Hematopoietic multipotent progenitor cell treated with erythropoietin and hydrocortisone succinate and interleukin-3 and kit ligand, for 6 days (in vitro differentiated cells): ENCODE results near the gene MYBL2.

Source experiments
- DNase-seq: peaks from one replicate; pipeline ENCODE4 v3.0.0-alpha.2; 2015

The MYBL2 gene

DNA sequence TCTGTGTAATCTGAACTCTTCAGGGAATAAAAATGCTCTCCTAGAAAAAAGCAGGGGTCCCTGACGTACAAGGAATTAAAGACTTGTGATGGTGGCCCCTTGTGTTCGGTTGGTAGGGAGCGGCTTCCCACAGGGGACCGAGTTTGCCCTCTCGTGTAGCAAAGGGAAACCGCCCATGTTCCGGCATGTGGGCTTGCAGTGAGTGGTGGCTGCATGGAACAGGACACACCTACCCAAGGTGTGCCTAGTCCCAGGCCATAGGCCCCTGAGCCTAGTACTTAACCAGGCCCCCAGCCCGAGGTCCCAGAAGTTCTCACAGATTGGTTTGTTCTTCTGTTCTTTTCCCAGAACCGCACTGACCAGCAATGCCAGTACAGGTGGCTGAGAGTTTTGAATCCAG is 15.5 kb downstream of the MYBL2 start:
- DNase-seq, result no peak

DNA sequence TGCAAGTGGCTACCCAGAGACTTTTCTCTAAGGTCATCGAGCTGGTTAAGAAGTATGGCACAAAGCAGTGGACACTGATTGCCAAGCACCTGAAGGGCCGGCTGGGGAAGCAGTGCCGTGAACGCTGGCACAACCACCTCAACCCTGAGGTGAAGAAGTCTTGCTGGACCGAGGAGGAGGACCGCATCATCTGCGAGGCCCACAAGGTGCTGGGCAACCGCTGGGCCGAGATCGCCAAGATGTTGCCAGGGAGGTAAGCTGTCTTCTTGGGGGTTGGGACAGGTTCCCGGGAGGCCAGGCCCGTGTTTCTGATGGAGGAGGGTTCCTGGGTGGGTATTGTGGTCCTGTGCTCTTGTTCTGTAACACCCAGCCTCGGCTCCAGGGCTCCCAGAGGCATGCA is 19.9 kb downstream of the MYBL2 start:
- no peak for DNase-seq

DNA sequence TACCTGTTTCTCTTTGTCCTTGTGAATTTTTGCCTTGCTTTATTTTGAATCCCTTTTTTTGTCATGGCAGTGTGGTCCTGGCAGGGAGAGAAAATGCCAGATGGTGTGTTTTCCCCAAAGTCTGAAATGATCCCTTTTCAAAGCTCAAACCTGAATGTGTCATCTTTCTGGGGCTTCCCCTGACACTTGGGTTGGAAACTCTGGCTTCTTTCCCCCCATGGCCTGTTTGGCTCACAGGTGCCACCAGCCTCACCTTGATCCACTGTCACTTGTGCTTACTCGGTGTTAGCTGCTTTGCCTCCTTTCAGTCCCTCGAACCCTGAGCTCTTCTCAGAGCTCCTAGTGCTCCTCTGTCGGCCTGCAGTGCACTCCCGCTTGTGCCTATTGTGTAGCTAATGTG is 22.3 kb downstream of the MYBL2 start:
- no peak for DNase-seq

DNA sequence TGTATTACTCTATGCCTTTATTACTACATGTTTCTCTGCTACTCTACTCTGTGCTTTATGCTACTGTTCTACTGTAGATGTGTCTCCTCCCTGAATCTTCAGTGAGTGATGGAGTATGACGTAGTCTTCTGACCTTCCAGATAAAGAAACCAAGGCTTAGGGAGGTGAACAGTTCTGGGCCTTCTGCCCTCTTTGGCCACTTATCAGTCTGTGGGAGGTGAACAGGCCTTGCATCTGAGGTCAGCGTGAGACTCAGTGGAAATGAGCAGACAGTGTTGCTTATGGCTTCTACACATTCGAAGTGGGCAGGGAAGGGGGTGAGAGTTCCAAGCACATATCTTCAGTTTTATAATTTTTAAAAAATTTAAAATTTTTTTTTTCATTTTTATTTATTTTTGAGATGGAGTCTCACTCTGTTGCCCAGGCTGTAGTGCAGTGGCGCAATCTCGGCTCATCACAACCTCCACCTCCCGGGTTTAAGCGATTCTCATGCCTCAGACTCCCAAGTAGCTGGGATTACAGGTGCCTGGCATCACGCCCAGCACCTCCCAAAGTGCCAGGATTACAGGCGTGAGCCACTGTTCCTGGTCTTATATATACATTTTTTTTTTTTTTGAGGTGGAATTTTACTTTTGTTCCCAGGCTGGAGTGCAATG is 24.2 kb downstream of the MYBL2 start:
- DNase-seq, result peak; percentile 84

DNA sequence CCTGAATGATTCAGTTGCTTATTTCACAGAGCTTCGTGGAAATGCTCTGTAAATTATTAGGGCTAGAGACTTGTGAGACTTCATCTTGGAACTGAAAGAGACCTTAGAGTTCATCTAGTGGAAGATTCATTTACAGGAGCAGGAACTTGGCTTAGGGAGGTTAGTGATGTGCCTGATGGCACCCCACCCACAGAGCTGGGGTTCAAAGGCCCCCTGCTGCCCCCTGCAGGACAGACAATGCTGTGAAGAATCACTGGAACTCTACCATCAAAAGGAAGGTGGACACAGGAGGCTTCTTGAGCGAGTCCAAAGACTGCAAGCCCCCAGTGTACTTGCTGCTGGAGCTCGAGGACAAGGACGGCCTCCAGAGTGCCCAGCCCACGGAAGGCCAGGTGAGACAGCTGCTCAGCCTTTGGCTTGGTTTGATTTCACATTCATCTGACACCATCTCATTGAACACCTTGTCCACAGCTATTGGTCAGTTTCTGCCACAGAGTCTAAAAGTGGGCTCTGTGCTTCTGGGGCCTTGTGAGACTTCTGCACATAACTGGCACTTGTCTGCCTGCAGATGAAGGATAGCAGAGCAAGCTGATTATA is 25.1 kb downstream of the MYBL2 start:
- DNase-seq, result peak; percentile 87

DNA sequence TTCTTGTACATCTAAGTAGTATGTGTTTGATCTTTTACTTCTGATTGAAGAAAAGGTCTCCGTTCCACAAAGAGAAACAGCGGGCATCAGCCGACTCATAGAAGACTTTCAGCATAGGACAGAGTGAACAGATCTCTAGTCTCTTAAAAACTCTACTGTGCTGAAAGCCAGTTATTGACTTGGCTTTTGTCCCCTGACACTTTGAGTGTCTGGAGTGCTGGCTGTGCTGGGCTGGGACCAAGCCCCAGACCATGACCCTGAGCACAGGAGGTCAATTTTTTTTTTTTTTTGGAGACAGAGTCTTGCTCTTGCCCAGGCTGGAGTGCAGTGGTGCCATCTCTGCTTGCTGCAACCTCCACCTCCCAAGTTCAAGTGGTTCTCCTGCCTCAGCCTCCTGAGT is 27.8 kb downstream of the MYBL2 start:
- DNase-seq, result no peak

DNA sequence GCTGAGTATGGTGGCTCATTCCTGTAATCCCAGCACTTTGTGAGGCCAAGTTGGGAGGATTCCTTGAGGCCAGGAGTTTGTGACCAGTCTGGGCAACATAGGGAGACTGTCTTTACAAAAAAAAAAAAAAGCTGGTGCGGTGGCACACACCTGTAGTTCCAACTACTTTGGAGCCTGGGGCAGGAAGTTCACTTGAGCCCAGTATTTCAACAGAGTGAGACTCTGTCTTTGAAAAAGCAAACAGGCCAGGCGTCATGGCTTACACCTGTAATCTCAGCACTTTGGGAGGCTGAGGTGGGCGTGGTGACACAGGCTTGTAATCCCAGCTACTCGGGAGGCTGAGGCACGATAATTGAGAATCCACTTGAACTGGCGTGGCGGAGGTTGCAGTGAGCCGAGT is 28.7 kb downstream of the MYBL2 start:
- no peak for DNase-seq

DNA sequence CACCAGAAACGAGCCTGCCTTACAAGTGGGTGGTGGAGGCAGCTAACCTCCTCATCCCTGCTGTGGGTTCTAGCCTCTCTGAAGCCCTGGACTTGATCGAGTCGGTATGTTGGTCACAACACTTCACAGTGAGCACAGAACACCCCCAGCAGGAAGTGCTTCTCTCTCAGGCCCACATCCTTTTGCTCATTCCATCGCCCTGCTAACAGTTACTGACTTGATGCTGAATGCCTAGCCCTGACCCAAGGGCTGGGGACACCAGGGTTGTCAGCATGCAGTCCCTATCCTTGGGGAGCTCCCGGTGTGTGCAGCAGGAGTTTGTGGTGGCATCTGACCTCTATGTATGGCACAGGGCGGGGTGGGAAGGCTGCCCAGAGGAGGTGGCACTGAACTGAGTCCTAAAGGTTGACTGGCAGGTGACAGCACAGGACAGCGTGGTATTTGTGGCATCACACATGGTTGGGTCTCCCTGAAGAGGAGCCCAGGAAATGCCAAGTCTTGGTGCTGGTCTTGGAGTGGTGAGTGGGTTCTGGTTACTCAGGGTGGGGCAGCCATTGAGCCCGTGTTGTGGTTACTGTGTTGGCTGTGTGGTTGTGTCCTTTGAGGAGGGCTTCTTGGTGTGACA is 33.1 kb downstream of the MYBL2 start:
- DNase-seq, result no peak

DNA sequence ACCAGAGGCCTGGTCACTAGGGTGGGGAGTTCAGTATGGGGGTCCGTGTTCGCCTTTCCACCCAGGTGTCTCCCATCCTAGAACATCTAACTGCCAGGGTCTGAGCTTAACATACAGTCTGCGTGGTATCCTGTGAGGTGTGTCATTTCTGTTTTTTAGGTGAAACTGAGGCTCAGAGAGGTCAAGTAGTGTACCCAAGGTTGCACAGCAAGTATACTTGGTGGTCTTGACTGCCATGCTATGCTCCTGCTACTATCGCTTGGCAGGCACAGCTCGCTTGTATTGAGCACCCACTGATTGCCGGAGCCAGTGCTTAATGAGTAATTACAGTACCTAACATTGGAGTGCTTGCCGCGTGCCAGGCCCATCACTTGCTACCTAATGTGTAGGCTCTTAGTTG is 33.7 kb downstream of the MYBL2 start:
- no peak for DNase-seq

DNA sequence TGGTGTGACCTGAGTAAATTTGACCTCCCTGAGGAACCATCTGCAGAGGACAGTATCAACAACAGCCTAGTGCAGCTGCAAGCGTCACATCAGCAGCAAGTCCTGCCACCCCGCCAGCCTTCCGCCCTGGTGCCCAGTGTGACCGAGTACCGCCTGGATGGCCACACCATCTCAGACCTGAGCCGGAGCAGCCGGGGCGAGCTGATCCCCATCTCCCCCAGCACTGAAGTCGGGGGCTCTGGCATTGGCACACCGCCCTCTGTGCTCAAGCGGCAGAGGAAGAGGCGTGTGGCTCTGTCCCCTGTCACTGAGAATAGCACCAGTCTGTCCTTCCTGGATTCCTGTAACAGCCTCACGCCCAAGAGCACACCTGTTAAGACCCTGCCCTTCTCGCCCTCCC is 35.6 kb downstream of the MYBL2 start:
- no peak for DNase-seq

DNA sequence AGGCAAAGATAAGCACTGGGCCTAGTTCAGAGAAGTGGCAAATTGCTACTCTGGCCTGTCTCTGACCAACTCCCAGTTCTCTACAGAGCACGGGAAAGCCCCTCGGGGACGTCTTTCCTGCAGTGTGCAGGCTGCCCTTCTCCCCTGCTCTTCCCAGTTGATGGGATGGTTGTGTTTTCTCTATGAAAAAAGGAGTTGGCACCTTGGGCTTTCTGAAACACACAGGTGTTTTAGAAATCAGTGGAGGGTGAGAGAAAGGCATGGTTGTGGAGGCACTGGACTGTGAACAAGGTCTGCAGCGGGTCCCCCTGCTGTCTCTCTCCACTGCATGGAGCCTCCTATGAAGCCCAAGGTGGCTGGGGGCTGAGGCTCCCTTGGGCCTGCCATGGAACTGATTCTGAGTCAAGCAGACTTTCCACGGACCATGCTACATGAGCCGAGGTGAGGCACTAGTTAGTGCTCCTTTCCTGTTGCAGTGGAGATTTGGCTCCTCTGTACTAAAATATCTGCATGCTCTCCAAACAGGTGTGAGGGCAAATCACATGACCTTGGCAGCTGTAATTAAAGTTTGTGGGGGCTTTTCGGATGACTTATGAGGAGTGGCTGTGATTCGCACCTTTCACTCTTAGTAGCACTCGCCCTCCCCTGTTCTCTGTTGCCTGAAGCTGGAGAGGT is 43.6 kb downstream of the MYBL2 start:
- no peak for DNase-seq

DNA sequence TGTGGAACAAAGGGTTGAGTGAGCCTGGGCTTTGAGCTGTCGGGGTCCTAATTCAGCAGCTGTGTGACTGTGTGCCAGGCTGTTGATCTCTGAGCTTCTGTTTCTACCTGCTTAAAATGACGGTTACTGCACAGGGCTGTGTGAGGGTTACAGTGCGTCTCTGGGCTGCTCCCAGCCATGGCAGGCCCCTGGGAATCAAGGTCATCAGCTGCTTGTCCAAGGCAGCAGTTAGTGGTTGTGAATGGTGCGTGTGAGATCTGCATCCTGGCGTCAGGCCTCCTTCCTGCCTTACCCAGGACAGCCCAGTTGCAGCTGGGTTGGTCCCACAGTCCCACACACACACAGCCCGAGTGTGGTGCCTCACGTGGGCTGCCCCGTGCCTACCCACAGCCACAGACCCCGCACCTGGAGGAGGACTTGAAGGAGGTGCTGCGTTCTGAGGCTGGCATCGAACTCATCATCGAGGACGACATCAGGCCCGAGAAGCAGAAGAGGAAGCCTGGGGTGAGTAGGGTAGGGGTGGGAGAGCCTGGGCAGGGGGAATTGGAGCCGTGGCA is 44.3 kb downstream of the MYBL2 start:
- DNase-seq, result no peak

DNA sequence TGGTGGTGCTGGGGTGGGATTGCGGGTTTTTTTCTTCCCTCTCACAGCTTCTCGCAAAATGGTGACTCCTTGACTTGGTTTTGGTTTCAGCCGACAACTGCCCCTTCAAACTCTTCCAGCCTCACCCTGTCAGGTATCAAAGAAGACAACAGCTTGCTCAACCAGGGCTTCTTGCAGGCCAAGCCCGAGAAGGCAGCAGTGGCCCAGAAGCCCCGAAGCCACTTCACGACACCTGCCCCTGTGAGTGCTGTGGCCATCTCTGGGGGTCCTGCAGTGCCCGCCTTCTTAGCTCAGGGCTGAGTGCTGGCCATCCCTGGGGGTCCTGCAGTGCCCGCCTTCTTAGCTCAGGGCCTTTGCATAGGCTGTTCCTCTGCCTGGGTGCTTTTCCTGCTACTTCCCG is 48.1 kb downstream of the MYBL2 start:
- no peak for DNase-seq

DNA sequence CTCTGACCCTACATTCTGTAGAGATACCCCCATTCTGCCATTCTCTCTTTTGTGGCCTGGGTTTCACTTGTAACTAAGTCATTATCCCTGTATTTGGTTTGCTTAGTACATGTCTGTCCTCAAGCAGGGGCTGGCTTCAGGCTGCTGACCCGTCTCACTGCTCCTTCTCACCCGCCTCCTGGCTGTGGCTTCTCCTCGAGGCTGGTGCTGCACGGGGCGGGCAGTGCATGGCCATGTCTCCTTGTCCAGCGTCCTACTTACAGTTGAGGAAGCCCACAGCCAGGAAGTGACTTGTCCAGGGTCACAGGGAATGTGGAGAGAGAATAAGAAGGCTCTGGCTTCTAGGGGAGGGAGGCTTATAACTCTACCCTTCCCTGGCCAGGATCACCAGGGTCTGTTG is 48.6 kb downstream of the MYBL2 start:
- DNase-seq, result no peak

DNA sequence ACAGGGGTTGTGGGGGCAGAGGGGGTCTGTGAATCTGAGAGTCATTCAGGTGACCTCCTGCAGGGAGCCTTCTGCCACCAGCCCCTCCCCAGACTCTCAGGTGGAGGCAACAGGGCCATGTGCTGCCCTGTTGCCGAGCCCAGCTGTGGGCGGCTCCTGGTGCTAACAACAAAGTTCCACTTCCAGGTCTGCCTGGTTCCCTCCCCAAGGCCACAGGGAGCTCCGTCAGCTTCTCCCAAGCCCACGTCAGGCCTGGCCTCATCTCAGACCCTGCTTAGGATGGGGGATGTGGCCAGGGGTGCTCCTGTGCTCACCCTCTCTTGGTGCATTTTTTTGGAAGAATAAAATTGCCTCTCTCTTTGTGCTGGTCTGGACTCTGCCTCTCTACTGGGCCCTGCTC is 49.2 kb downstream of the MYBL2 start:
- no peak for DNase-seq

DNA sequence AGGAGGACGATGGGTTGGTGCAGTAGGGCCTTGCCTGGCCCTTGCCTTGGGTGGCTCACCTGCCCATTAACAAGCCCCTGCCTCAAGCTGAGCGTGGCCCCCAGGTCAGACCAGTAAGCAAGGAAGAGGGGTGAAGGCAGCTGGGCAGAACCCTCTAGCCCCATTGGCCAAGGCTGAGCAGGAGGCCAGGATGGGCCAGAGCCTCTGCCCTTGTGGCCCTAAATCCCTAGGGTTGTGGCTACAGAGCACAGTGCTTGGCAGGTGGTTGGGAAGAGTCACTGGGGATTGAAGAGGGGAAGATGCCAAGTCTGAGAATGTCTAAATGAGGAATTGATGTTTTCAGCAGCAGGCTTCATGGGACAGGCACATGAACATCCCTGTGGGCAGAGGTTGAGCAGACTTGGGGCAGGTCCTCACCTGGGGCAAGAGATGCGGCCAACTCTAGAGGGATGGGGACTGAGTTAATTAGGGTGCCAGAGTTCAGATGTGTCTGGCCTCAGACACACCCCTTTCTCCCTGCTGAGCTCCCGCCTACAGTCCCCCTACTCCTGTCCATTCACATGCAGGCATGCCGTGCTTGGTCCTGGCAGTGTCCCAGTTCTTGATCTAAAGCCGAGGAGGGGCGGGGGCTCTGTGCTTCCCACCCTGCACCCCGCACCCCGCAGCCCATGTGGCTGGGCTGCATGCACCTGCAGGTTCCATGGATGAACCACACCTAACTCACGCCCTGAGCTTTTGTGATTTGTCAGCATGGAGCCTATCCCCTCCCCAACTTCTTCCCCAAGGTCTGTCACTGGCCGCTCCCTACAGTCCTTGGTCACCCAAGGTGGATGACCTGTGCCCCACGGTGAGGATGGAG is 50.1 kb downstream of the MYBL2 start:
- no peak for DNase-seq

DNA sequence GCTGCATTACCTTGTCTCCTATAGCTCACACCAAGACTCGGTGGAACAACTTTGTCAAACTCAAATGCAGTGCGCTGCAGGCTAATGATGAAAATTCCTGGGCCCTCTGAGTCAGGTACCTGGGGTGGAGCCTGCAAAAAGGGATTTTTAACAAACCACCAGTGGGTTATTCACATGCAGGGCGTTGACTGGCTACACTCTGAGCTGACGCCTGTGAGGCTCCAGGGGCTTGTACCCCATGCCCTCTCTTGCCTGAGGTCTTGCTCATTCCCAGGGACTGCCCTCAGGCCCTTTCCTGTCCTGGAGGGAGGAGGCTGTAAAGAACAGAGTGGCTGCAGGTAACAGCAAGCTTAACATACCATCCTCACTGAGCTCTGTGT is 50.7 kb downstream of the MYBL2 start:
- no peak for DNase-seq

DNA sequence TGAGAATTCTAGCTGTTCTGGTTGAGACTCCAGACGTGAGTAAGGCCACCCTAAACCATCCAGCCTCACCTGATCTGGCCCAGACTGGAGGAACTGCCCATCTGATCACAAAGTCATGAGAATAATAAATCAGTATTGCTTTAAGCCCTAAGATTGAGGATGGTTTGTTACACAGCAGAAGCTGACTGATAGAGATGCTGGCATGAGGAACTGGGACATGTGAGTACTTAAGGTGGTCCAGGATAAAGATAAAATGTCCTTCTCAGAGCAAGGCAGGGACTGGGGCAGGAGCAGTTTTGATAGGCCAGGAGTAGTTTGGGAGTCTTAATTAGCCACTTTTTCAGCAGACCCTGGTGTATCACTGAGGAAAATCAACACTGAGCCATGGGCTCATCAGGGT is 53.1 kb downstream of the MYBL2 start:
- no peak for DNase-seq

DNA sequence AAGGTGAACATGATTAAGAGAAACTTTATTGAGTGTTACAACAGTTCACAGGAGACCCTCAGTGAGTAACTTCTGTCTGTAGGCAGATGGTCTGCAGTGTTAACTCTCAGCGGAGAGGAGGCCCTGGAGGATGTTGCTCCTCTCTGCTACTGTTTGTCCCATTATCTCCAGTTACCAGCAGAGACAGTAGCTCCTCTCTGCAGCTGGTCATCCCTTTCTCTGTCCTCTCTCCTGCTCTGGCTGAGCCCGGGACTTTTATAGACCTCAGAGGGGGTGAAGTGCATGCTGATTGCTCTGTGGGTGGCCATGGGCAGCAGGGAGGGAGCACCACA is 54.1 kb downstream of the MYBL2 start:
- no peak for DNase-seq

DNA sequence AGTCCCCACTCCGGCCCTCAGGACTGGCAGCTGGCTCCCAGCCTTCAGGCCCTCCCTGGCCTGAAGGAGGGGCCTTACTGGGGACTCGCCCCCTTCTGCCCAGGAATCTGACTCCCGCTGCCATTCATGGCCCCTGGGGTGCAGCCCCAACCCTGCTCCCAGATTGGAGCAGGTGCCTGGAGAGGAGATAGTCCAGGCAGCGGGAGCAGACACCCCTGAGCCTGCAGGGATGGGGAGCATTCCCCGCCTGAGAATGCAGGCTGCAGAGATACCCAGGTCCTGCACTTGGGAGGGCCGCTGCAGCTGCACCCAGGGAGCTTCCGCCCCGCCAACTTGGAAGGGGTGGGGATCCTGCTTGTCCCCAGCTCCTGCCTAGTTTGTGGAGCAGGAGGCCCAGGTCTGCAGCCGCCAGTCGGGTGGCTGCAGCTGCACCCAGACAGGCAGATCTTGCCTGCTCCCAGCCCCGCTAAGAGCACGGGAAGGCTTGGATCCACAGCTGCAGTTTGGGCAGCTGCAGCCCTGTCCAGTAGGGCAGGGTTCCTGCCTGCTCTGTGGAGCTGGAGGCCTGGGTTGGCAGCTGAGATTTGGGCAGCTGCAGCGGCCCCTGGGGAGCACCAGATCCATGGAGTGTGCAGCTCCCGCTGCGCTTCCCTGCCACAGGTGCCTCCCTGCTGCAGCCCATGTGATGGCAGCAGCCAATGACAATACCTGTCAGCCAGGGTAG is 54.7 kb downstream of the MYBL2 start:
- DNase-seq, result no peak

DNA sequence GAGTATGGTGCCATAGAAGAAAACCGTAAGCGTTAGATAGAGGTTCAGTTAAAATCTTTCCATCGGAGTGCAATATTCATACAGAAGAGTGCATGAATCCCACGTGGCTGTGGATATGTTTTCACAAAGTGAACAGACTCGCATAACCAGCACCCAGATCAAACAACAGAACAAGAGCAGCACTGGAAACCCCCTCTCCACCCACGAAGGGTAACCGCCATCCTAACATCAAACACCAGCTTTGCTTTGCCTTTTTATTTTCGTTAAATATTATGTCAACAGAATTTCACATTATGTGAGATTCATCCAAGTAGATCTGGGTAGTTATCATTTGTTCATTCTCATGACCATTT is 55.2 kb downstream of the MYBL2 start:
- DNase-seq, result no peak

DNA sequence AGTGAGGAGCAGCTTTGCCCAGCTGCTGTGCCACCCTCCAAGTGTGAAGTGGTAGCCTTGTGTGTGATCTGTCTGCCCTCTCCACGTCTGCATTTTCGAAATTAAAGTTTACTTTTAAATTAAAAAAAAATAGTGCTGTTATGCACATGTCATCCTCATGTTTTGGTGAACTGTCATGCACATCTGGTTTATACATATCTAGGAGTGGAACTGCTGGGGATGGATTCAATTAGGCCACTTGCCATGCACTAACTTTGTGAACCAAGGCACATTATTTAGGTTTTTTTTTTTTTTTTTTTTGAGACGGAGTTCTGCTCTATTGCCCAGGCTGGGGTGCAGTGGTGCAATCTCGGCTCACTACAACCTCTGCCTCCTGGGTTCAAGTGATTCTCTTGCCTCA is 56.3 kb downstream of the MYBL2 start:
- no peak for DNase-seq

DNA sequence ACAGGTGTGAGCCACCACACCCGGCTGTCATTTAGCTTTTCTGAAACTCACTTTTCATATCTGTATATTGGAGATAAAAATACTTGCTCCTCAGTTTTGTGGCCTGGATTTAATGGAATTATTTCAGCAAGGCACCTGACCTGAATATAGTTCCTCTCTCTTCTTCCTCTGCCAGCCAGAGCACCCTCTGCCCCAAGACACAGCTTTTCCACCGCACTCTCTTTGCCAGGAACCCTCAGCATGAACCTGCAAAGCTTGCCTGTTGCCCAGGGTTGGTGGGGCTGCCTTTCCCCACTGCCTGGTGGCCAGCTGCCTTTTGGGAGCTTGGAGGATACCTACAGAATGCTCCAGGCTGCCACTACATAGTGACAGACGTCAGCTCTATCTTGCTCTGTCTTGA is 56.8 kb downstream of the MYBL2 start:
- DNase-seq, result no peak
